ENCODE measurements around the gene SEC24C.
A peak's percentile ranks its signal among the peaks of the same experiment; 100 is the strongest.

The SEC24C gene

GRCh38 chr10:73744664-73744975 is 448 bp downstream of the SEC24C start:
- peak; percentile 82 to 83 for DNase-seq
- TF ChIP-seq POLR2A (IDR thresholded peaks at IDR 0.05; ENCODE audit: low read length) (no peak), GATA1 (IDR thresholded peaks at IDR 0.05; ENCODE audit: low read depth, low read length) (no peak)

DNA sequence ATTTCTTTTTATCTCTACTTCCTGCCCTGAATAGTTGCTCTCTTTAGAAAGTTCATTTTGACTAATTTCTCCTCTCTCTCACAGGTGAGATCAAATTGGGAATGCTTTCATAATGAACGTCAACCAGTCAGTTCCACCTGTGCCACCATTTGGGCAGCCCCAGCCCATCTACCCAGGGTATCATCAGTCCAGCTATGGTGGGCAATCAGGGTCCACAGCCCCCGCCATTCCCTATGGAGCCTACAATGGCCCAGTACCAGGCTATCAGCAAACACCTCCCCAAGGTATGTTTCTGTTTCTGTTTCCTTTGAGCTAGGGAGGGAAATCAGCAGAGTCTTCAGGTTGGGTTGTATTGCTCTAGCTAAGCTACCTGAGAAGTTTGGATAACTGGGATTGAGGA is 2.5 kb downstream of the SEC24C start:
- no peak for TF ChIP-seq POLR2A (IDR thresholded peaks at IDR 0.05; ENCODE audit: low read length)
- TF ChIP-seq GATA1 (IDR thresholded peaks at IDR 0.05; ENCODE audit: low read depth, low read length): no peak
- DNase-seq: no peak

- no peak for TF ChIP-seq GATA1 (IDR thresholded peaks at IDR 0.05; ENCODE audit: low read depth, low read length)
- no peak for TF ChIP-seq POLR2A (IDR thresholded peaks at IDR 0.05; ENCODE audit: low read length)
- DNase-seq: no peak
Observed at GRCh38 chr10:73750819-73751218, 6.6 kb downstream of the SEC24C start.

GRCh38 chr10:73756183-73756582 is 12.0 kb downstream of the SEC24C start:
- peak; percentile 58 to 69 for DNase-seq
- no peak for TF ChIP-seq POLR2A (IDR thresholded peaks at IDR 0.05; ENCODE audit: low read length)
- TF ChIP-seq GATA1 (IDR thresholded peaks at IDR 0.05; ENCODE audit: low read depth, low read length): no peak

- TF ChIP-seq POLR2A (IDR thresholded peaks at IDR 0.05; ENCODE audit: low read length) (no peak), GATA1 (IDR thresholded peaks at IDR 0.05; ENCODE audit: low read depth, low read length) (no peak)
- DNase-seq: no peak
Observed at GRCh38 chr10:73758704-73759511, 14.7 kb downstream of the SEC24C start.

GRCh38 chr10:73759512-73760115 is 15.4 kb downstream of the SEC24C start:
- no peak for DNase-seq
- TF ChIP-seq GATA1 (IDR thresholded peaks at IDR 0.05; ENCODE audit: low read depth, low read length): no peak
- no peak for TF ChIP-seq POLR2A (IDR thresholded peaks at IDR 0.05; ENCODE audit: low read length)

- no peak for DNase-seq
- no peak for TF ChIP-seq GATA1 (IDR thresholded peaks at IDR 0.05; ENCODE audit: low read depth, low read length)
- no peak for TF ChIP-seq POLR2A (IDR thresholded peaks at IDR 0.05; ENCODE audit: low read length)
Observed at GRCh38 chr10:73761781-73762180, 17.6 kb downstream of the SEC24C start.

- TF ChIP-seq POLR2A (IDR thresholded peaks at IDR 0.05; ENCODE audit: low read length) (no peak), GATA1 (IDR thresholded peaks at IDR 0.05; ENCODE audit: low read depth, low read length) (no peak)
- no peak for DNase-seq
Observed at GRCh38 chr10:73762915-73763314, 18.7 kb downstream of the SEC24C start.

- TF ChIP-seq GATA1 (IDR thresholded peaks at IDR 0.05; ENCODE audit: low read depth, low read length) (no peak), POLR2A (IDR thresholded peaks at IDR 0.05; ENCODE audit: low read length) (no peak)
- no peak for DNase-seq
Observed at GRCh38 chr10:73763343-73763742, 19.2 kb downstream of the SEC24C start.

GRCh38 chr10:73765066-73765465 is 20.9 kb downstream of the SEC24C start:
- DNase-seq: no peak
- TF ChIP-seq POLR2A (IDR thresholded peaks at IDR 0.05; ENCODE audit: low read length) (no peak), GATA1 (IDR thresholded peaks at IDR 0.05; ENCODE audit: low read depth, low read length) (no peak)

GRCh38 chr10:73768881-73769280 is 24.7 kb downstream of the SEC24C start:
- TF ChIP-seq POLR2A (IDR thresholded peaks at IDR 0.05; ENCODE audit: low read length) (no peak), GATA1 (IDR thresholded peaks at IDR 0.05; ENCODE audit: low read depth, low read length) (no peak)
- no peak for DNase-seq

DNA sequence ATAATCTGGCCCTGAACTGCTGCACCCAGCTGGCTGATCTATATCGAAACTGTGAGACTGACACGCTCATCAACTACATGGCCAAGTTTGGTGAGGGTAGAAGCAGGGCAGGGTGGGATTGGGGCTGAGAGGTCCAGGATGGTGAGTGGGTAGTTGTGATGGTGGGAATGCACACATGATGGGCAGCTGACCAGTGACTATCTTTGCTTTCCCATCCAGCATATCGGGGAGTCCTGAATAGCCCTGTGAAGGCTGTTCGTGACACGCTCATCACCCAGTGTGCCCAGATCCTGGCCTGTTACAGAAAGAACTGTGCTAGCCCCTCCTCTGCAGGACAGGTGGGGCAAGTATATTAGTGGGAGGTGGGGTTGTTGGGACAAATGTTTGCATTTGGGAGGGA is 25.2 kb downstream of the SEC24C start:
- TF ChIP-seq GATA1 (IDR thresholded peaks at IDR 0.05; ENCODE audit: low read depth, low read length) (no peak), POLR2A (IDR thresholded peaks at IDR 0.05; ENCODE audit: low read length) (no peak)
- no peak for DNase-seq

DNA sequence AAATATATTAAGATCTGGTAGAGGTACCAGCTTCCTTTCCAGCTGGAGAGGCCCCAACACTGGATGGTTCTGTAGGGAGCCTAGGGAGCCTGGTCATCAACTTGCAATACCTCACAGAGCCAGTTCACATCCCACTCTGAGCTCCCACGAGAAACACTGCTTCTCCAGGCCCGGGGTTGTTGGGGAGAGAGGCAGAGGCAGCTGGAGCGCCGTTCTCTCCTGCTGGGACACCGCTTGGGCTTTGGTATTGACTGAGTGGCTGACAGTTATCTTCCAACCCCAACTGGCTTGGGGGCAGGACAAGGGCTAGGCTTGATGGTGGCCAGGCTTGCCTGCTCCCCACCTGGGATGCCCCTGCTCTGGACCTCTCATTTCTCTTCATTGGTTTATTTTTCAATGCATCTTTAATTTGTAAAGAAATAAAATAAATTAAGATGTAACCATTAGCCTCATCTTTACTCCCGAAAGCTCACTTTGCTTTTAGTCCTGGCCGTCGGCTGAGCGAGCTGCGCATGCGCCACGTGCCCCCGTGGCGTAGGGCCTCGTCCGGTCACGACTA is 27.6 kb downstream of the SEC24C start:
- TF ChIP-seq POLR2A (IDR thresholded peaks at IDR 0.05; ENCODE audit: low read length): no peak
- no peak for TF ChIP-seq GATA1 (IDR thresholded peaks at IDR 0.05; ENCODE audit: low read depth, low read length)
- peak in 1 of 2 experiments; percentile 88 for DNase-seq

- DNase-seq: peak; percentile 84 to 88
- TF ChIP-seq GATA1 (IDR thresholded peaks at IDR 0.05; ENCODE audit: low read depth, low read length) (no peak), POLR2A (IDR thresholded peaks at IDR 0.05; ENCODE audit: low read length) (peak; percentile 77)
Observed at GRCh38 chr10:73772281-73773151, 28.3 kb downstream of the SEC24C start.
